ENCODE results near the gene KCTD10. TPM values are rescaled to one million over a fixed set of nuclear protein-coding genes. Genes with fewer than 3 reads are reported as not detected.

Gene KCTD10
- total and polyA plus RNA-seq, 9 of the 15 experiments (the other 6 are each of a cell fraction or from before 2014, with no cell fraction given): 1.9 to 37.5 (median 15.7) TPM

- intact Hi-C loops (cut with micrococcal nuclease): no loop called here
- Histone ChIP-seq H2AFZ (ENCODE audit: low read depth, low read length) (no peak overlapping the region), H3K27ac (ENCODE audit: extremely low read depth, low read depth, low read length) (no peak overlapping the region), H3K9me3 (replicated peaks; ENCODE audit: control insufficient read depth, insufficient read depth, low read depth, low read length) (no peaks in the 10 kb centered on the region), H3K9ac (ENCODE audit: insufficient read depth in 1 of 2, low read depth in 2 of 2, low read length in 2 of 2) (peak overlapping the region in 1 of 2 experiments; percentile 22; a peak in 1 of 4 replicates), H3K79me2 (ENCODE audit: control insufficient read depth, insufficient read depth, low read length) (no peaks in the 10 kb centered on the region), H3K27me3 (ENCODE audit: control insufficient read depth in 2 of 2, insufficient read depth in 2 of 2, low read length in 2 of 2) (no peaks in the 10 kb centered on the region), H3K9me1 (ENCODE audit: control insufficient read depth, insufficient read depth, low read length) (peaks cover 2% of the 10 kb centered on the region), H3K4me1 (replicated peaks in 1 of 2; ENCODE audit: control insufficient read depth in 2 of 2, insufficient read depth in 2 of 2, low read length in 2 of 2) (no peaks in the 10 kb centered on the region), H4K20me1 (replicated peaks; ENCODE audit: control insufficient read depth, insufficient read depth, low read length) (no peaks in the 10 kb centered on the region), H3K36me3 (ENCODE audit: control insufficient read depth, insufficient read depth, low read length) (peaks cover 36% of the 10 kb centered on the region), H3K4me2 (ENCODE audit: insufficient read depth, low read length) (no peak overlapping the region), H3K4me3 (no peak overlapping the region)
- no peak for DNase-seq (ENCODE audit: extremely low read depth in 1 of 4, low spot score in 3 of 4)
- ATAC-seq: no peak
- 74% methylated on average over 5 of the region's 5 CpGs for WGBS (ENCODE audit: insufficient coverage, low coverage, missing lambda C conversion rate)
- ChIA-PET CTCF (ENCODE audit: low intra/inter-chr PET ratio) (no interaction called here), POLR2A (interaction anchor here (0.6 to 1.8 kb wide), 3 partner anchors 10 to 186 kb away, joined by 3 to 11 read pairs (median 3); no protein-coding TSS in a partner anchor)
- no TSS peak for BruUV-seq (replicated peaks)
- TF ChIP-seq ZZZ3 (IDR thresholded peaks at IDR 0.05): no peak
- TF ChIP-seq CBFA2T2 (conservative IDR thresholded peaks at IDR 0.05): no peak
- no peak for FAIRE-seq
- in situ Hi-C loops (cut with MboI): no loop called here
These were observed 46.4 kb upstream of the KCTD10 start for GRCh38 chr12:109523504-109523903.

- WGBS (ENCODE audit: insufficient coverage, low coverage, missing lambda C conversion rate): 71% methylated on average over 10 of the region's 10 CpGs
- in situ Hi-C loops (cut with MboI): no loop called here
These were observed 46.0 kb upstream of the KCTD10 start for GRCh38 chr12:109523071-109523470.

More at GRCh38 chr12:109523071-109523470, 46.0 kb upstream of the KCTD10 start:
- H3K4me1 ChIP-seq (replicated peaks in 1 of 2; ENCODE audit: control insufficient read depth in 2 of 2, insufficient read depth in 2 of 2, low read length in 2 of 2): no peaks in the 10 kb centered on the region
- H3K4me2 ChIP-seq (ENCODE audit: insufficient read depth, low read length): no peak overlapping the region
- H3K4me3 ChIP-seq: no peak overlapping the region
- peak overlapping the region in 1 of 2 experiments; percentile 22; a peak in 1 of 4 replicates for H3K9ac ChIP-seq (ENCODE audit: insufficient read depth in 1 of 2, low read depth in 2 of 2, low read length in 2 of 2)
- FAIRE-seq (no peak), ATAC-seq (no peak), DNase-seq (ENCODE audit: extremely low read depth in 1 of 4, low spot score in 3 of 4) (no peak)
- no peaks in the 10 kb centered on the region for H3K79me2 ChIP-seq (ENCODE audit: control insufficient read depth, insufficient read depth, low read length)
- ChIA-PET CTCF (ENCODE audit: low intra/inter-chr PET ratio) (no interaction called here), POLR2A (interaction anchor here (0.6 kb wide), 1 partner anchor 186 kb away, joined by 3 read pairs; no protein-coding TSS in a partner anchor)
- peaks cover 40% of the 10 kb centered on the region for H3K36me3 ChIP-seq (ENCODE audit: control insufficient read depth, insufficient read depth, low read length)
- H3K9me1 ChIP-seq (ENCODE audit: control insufficient read depth, insufficient read depth, low read length): peaks cover 2% of the 10 kb centered on the region
- H3K27ac ChIP-seq (ENCODE audit: extremely low read depth, low read depth, low read length): no peak overlapping the region
- H2AFZ ChIP-seq (ENCODE audit: low read depth, low read length): no peak overlapping the region
- no peaks in the 10 kb centered on the region for H4K20me1 ChIP-seq (replicated peaks; ENCODE audit: control insufficient read depth, insufficient read depth, low read length)
- no peaks in the 10 kb centered on the region for H3K9me3 ChIP-seq (replicated peaks; ENCODE audit: control insufficient read depth, insufficient read depth, low read depth, low read length)
- H3K27me3 ChIP-seq (ENCODE audit: control insufficient read depth in 2 of 2, insufficient read depth in 2 of 2, low read length in 2 of 2): no peaks in the 10 kb centered on the region
- intact Hi-C loops (cut with micrococcal nuclease): no loop called here
- BruUV-seq (replicated peaks): no TSS peak
- TF ChIP-seq TAF7 (tag; IDR thresholded peaks at IDR 0.05) (no peak), ZNF384 (IDR thresholded peaks at IDR 0.05; ENCODE audit: low read depth, low read length) (no peak), SMC3 (conservative IDR thresholded peaks at IDR 0.05; ENCODE audit: insufficient read depth, low read depth, low read length) (no peak), ZNF511 (CRISPR knock-in tag; IDR thresholded peaks at IDR 0.05) (no peak), LEF1 (IDR thresholded peaks at IDR 0.05) (no peak), RAD21 (CRISPR knock-in tag; conservative IDR thresholded peaks at IDR 0.05 in 1 of 2, IDR thresholded peaks at IDR 0.05 in 1 of 2) (no peak), MXD1 (CRISPR knock-in tag; IDR thresholded peaks at IDR 0.05; ENCODE audit: borderline replicate concordance, poor library complexity, severe bottlenecking) (no peak), HSF4 (CRISPR knock-in tag; IDR thresholded peaks at IDR 0.05; ENCODE audit: borderline replicate concordance) (no peak), MAX (CRISPR knock-in tag; IDR thresholded peaks at IDR 0.05) (no peak), RBFOX2 (IDR thresholded peaks at IDR 0.05; ENCODE audit: low read depth, low read length) (no peak), TRIM24 (IDR thresholded peaks at IDR 0.05) (no peak)
